Mononuclear cell (primary cell): ENCODE measurements around the gene UGT1A7. TPM values are rescaled to one million over a fixed set of nuclear protein-coding genes. Genes with fewer than 3 reads are reported as not detected.

Source experiments
- H3K27me3 ChIP-seq: 2 replicates; pipeline ENCODE4 v1.6.0; 2011; ENCODE audit warnings: low read length, control low read depth; ENCODE audit not compliant: insufficient read depth
- H3K4me1 ChIP-seq: 2 replicates; pipeline ENCODE4 v1.5.1; 2011; ENCODE audit warnings: mild to moderate bottlenecking, low read length, control low read depth; ENCODE audit not compliant: insufficient read depth
- H3K4me3 ChIP-seq: 2 replicates; pipeline ENCODE4 v1.5.1; 2011; ENCODE audit warnings: mild to moderate bottlenecking, low read length, moderate library complexity
- H3K9me3 ChIP-seq: 2 replicates; pipeline ENCODE4 v1.5.1; 2011; ENCODE audit warnings: low read depth, mild to moderate bottlenecking, control low read depth, low read length
- total RNA-seq: library from RNA; depleted of rRNA; stranded (reverse); fragments of >200 nt; gene quantifications from one replicate; pipeline ENCODE4 v1.2.3, GENCODE V29; 2012

Gene UGT1A7
- total RNA-seq, 1 donor, result not detected

DNA sequence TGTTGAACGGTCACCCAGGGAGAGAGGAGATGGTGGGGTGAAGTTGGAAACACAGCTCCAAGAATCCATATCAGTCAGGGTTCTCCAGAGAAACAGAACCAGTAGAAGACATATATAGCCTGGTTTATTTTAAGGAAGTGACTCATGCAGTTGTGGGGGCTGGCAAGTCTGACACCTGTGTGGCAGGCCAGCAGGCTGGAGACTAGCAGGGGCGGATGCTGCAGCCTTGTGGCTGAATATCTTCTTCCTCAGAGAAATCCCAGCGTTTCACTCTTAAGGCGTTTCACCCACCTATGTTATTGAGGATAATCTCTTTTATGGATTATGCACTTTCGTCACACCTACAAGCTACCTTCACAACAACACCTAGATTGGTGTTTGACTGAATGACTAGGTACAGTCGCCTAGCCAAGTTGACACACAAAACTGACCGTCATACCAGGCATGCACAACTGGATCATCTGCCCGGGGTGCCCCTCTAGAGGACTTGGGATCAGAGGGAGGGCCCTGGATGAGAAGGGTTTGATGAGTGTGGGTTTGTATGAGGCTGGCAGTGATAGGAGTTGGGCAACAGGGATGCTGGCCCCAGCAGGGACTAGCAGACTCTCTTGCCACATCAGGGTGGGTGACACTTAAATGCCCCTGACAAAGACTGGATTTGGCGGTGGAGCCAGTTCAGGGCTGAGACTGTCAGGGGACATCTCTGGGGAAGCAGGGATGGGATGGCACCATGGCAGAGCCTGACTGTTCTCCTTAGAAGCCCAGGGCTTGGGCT is 119.8 kb downstream of the UGT1A7 start:
- Histone ChIP-seq H3K9me3 (no peaks in the 10 kb centered on the region), H3K4me3 (no peak overlapping the region), H3K27me3 (no peaks in the 10 kb centered on the region)

DNA sequence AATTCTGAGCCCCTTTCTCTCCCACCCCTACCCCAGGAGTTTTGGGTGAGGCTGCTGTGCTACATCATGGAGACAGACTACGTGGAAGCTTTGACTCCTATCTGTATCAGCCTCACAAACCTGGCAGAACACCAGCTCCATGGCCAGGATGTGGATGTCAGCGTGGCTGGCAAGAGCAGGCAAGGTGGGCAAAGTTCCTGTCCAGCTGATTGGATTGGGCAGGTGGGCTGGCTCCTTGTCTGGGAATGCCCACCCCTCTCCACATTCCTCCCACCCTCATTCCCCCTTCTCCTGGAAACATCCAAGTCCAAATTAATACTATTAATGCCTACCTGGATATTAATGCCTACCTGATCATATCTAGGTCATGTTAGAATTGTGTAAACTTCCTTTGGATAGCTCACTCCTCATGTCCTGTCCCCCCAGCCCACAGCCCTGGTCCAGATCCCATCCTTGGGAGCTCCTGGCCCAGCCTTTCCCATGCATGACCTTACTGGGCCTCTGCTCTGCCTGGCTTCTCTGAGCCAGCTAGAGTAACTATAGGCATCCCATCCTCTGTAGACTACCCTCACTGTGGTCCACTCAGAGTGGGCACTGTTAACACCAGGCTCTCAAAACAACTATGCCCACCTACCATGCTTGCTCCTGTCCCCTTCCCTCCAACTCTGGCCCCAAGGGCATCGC is 120.6 kb downstream of the UGT1A7 start:
- Histone ChIP-seq H3K4me3 (no peak overlapping the region), H3K4me1 (no peaks in the 10 kb centered on the region), H3K27me3 (no peaks in the 10 kb centered on the region), H3K9me3 (no peaks in the 10 kb centered on the region)

More for the DNA sequence above, 119.8 kb downstream of the UGT1A7 start:
- H3K4me1 ChIP-seq, result no peaks in the 10 kb centered on the region

DNA sequence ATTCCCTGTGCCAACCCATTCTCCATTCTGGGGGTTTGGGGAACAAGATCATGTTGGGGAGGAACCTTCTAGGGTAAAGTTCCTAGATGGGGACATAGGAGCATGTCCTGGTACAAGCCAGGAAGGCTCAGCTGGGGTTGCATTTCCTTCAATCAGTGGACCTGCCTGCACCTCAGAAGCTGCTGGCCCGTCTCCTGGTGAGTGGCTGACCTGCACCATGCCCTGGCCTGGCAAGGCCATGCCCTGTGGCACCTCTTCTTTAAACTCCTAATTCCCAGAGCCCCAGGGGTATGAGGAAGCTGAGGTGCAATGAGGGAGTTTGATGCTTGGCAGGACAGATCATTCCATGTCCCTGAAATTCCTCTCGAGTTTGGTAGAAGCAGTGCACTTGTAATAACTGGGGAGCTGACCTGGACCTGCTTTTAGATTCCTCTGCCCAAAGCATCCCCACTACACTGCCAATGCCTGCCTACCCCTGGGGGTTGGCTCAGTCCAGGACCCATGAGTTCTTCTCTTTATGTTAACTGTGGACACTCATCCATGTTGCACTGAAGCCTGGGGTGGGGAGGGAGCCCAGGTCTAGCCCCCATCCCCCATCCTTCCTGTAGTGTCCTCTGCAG is 121.7 kb downstream of the UGT1A7 start:
- no peaks in the 10 kb centered on the region for H3K27me3 ChIP-seq
- H3K4me1 ChIP-seq, result no peaks in the 10 kb centered on the region
- no peak overlapping the region for H3K4me3 ChIP-seq
- no peaks in the 10 kb centered on the region for H3K9me3 ChIP-seq

DNA sequence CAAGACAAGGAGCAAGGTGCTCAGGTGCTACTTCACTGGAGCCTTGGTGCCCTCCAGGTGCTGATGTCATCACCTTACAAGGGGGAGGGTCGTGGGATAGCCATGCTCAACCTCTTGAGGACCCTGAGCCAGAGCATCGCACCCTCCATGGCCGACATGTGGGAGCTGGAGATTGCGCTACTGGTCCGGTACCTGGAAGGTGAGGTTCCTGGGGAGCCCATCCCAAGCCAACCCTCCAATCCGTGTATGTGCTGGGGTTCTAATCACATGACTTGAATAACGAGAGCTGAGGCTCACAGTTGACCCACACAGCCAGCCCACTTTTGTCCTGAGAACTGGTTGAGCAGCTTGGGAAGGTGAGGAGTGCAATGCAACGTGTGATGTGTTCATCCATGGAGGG is 122.3 kb downstream of the UGT1A7 start:
- Histone ChIP-seq H3K4me3 (no peak overlapping the region), H3K9me3 (no peaks in the 10 kb centered on the region), H3K27me3 (no peaks in the 10 kb centered on the region), H3K4me1 (no peaks in the 10 kb centered on the region)

DNA sequence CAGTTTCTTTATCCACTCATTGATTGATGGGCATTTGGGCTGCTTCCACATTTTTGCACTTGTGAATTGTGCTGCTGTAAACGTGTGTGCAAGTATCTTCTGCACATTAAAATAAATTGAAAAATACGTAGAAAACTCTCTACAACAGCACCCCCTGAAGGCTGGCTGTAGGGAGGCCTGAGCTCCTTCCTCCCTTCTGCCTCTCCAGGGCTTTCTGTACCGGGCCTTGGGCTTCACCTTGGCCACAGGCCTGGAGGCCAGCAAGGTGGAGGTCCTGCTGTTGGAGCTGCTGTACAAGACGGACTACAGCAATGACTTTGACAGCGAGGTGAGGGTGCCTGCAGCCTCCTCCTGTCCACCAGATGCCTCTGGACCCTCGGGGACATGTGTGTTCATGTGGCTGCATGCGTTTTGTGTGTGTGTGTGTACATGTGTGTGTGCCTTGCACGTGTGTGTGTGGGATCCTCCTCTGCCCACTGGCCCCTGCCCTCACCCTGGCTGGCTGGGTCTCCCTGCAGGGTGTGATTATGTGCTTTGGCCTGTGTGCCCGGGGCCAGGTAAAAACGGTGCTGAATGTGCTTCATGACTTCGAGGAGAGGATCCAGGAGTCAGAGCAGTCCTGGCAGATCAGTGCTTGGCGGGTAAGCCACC is 125.6 kb downstream of the UGT1A7 start:
- Histone ChIP-seq H3K4me1 (no peaks in the 10 kb centered on the region), H3K4me3 (no peak overlapping the region), H3K27me3 (no peaks in the 10 kb centered on the region), H3K9me3 (no peaks in the 10 kb centered on the region)

DNA sequence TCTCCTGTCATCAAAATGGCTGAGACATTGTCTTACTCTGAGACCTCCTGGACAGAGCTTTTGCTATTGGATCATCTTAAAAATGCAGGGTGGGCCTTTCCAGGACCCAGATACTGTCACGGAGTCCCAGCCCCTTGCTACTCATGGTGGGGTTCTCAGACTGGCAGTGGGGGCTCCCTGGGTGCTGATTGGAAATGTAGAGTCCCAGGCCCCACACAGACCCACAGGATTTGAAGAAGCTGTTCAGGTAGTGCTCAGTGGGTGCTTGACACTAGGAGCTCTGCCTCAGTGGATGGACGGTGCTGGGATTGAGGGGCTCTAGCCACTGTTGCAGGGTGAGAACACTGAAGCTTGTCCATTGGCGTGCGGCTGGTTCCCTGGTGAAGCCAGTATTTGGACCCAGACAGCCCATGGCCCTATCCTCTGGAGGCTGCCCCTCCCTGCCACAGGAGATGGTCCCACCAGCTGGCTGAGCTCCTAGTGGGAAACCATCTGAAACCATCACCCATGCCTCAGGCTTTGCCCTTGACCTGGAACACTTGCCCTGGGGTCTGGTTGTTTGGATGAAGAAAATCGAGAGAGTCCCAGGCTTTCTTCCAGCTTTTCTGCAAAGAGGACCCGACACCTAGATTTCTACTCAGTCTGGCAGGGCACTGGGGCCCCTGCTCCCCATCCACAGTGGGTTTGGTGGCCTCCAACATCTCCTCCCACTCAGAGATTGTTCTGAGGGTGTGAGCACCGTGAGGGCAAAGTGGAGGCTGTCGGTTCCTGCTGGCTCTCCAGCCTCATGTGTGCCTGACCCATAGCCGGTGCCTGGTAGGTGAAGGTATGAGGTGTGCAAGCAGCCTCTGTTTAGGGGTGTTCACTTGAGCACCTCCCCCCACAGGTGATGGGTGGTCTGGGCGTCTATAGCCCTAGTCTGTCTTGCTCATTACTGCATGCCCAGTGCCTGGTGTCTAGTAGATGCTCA is 126.5 kb downstream of the UGT1A7 start:
- Histone ChIP-seq H3K27me3 (no peaks in the 10 kb centered on the region), H3K4me1 (no peaks in the 10 kb centered on the region), H3K9me3 (no peaks in the 10 kb centered on the region), H3K4me3 (no peak overlapping the region)

DNA sequence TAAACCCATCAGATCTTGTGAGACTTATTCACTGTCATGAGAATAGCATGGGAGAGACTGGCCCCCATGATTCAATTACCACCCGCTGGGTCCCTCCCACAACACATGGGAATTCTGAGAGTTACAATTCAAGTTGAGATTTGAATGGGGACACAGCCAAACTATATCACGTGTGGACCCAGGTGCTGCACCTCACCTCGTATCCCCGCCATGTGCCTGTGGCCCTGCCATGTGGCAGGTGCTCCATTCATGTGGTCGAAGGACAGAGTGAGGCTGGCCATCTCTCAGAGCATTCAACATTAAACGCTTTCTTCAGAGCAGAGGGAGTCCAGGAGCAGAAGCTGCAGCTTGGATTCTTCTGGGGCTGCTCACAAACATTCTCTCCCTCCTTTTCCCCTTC is 128.7 kb downstream of the UGT1A7 start:
- Histone ChIP-seq H3K27me3 (no peaks in the 10 kb centered on the region), H3K4me3 (no peak overlapping the region), H3K9me3 (no peaks in the 10 kb centered on the region), H3K4me1 (no peaks in the 10 kb centered on the region)

DNA sequence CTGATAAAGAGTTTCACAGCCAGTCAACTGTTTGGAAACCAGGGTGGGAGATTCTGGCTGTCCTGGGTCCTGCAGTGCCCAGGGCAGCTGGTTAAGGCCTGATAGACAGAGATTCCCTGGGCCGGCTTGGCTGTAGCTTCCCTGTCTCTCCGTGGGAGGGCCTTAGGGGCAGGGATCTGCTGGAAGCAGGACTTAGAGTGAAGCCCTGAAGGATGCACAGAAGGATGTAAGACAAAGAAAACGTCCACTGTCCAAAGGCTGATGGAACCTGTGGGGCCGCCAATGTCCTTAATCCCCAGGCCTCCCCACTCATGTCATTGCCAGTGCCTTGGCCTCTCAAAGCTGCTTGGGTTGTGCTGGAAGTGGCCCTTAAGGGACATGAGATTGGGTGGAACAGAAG is 129.4 kb downstream of the UGT1A7 start:
- Histone ChIP-seq H3K4me3 (no peak overlapping the region), H3K4me1 (no peaks in the 10 kb centered on the region), H3K9me3 (no peaks in the 10 kb centered on the region), H3K27me3 (no peaks in the 10 kb centered on the region)

DNA sequence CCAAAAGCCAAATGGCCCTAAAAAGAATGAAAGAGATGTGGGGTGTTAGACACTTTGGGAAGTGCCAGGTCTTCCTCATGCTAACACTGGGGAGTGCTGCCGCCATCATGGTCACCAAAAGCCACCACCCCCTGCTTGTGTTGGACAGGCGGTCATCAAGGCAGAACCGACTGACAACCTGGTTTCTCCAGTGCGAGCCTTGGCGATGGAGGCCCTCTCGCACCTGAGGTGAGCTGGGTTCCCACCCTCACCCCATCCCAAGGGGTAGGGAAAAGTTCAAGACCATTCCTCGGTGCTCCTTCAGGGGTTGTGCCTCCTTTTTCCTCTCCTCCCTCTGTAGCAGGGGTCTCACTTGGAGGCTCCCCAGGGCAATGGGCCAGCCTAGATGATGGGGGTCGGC is 130.0 kb downstream of the UGT1A7 start:
- no peaks in the 10 kb centered on the region for H3K4me1 ChIP-seq
- H3K9me3 ChIP-seq, result no peaks in the 10 kb centered on the region
- no peak overlapping the region for H3K4me3 ChIP-seq
- H3K27me3 ChIP-seq, result no peaks in the 10 kb centered on the region

DNA sequence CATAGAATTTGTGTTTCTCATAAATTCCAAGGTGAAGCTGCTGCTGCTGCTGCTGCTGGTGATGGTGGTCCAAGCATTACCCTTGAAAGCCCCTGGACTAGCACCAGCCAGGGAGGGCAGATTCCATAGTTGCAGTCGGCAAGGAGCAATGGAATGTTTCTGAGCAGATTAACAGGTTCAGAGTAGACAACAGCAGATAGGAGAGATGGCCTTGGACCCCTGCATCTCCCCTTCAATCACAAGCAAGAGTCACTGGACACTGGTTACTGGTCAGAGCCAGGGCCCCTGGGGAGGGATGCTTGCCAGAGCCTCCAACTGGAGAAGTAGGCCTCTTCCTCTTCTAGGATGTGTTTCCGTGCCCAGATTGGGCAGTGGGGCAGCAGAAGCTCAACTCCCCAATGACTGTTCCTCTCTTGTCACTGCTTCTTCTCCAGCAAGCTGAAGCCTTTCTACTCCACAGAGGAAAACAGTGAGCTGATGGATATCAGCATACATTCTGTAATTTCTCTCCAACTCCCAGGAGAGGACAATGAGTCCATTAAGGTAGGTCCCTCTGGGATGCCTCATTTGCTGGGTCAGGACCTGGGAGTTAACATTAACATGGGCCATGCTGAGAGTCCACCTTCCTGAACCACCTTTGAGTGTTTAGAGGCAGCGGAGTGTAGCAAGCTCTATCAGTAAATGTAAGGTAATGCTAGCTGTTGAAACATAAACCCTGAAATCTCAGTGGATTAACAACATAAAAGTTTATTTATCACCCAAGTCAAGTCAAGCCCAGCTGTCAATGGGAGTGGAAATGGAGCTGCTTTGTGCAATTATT is 131.7 kb downstream of the UGT1A7 start:
- H3K9me3 ChIP-seq, result no peaks in the 10 kb centered on the region
- H3K27me3 ChIP-seq, result no peaks in the 10 kb centered on the region

DNA sequence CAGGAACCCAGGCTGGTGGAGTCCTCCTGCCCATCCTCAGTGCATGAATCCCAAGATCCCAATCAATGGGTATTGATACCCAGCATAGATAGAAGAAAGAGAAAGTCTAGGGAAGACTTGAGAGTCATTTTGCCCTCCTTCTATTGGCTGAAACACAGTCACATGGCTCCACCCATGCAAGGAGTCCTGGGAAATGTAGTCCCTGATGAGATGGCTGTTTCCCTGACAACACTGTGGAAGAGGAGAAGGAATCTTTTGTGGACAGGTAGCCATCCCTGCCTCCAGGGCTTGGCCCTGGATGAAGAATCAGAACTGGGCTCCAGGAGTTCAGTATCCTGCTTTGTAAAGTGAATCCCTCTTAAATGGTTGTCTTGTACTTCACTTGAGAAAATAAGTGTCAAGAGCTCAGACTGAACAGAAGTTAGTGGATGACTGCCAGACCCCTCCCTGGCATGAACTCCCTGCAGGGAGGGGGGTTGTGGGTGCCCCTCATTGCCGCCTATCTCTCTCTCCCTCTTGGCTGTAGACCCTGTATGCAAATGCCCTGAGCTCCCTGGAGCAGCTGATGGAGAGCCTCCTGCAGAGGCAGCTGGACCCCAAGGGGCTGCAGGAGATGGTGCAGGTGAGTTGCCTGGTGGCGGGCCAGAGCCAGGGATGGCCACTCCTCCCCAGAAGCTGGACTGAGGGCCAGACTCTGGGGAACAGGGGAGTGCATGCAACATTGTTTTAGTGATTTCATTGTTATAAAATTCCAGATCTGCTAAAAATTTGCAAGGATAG is 132.5 kb downstream of the UGT1A7 start:
- Histone ChIP-seq H3K27me3 (no peaks in the 10 kb centered on the region), H3K9me3 (no peaks in the 10 kb centered on the region), H3K4me3 (no peak overlapping the region), H3K4me1 (no peaks in the 10 kb centered on the region)

More for the DNA sequence above, 131.7 kb downstream of the UGT1A7 start:
- H3K4me3 ChIP-seq, result no peak overlapping the region
- no peaks in the 10 kb centered on the region for H3K4me1 ChIP-seq

DNA sequence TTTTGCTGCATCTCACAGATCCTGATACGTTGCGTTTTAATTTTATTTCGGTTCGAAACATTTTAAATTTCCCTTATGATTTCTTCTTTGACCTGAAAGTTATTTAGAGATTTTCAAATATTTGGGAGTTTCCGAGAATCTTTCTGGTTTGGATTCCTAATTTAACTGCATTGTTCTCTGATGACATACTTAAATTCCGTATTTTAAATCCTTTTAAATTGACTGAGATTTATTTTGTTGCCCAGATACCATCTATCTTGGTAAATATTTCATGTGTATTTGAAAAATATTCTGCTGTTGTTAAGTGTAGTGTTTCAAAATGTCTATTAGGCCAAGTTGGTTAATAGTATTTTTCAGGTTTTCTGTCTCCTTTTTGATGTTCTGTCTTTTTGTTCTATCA is 134.2 kb downstream of the UGT1A7 start:
- H3K4me1 ChIP-seq, result no peaks in the 10 kb centered on the region
- H3K27me3 ChIP-seq, result no peaks in the 10 kb centered on the region
- no peak overlapping the region for H3K4me3 ChIP-seq
- no peaks in the 10 kb centered on the region for H3K9me3 ChIP-seq

DNA sequence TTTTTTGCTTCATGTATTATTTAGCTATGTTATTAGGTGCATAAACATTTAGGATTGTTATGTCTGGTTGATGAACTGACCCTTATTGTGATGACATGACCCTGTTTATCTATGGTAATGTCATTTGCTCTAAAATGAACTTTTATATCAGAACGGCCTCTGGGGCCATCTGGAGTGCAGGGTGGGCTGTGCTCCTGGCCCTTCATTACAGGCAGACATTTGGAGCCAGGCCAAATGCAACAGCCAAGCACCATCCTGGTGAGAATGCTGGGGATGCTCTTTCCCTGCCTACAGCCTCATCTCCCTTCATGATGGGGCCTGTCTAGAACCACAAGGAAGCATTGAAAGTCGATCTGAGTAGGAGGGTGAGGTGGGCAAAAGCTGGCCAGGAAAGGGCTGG is 134.6 kb downstream of the UGT1A7 start:
- no peak overlapping the region for H3K4me3 ChIP-seq
- no peaks in the 10 kb centered on the region for H3K27me3 ChIP-seq
- no peaks in the 10 kb centered on the region for H3K9me3 ChIP-seq
- H3K4me1 ChIP-seq, result no peaks in the 10 kb centered on the region
